Naive thymus-derived CD8-positive, alpha-beta T cell (primary cell): ENCODE measurements around the gene RIIAD1. TPM values are rescaled to one million over a fixed set of nuclear protein-coding genes. Genes with fewer than 3 reads are reported as not detected.
"Not testable (repeated sequence)": the region's sequence is repeated elsewhere in the genome, so short reads cannot be mapped to it uniquely, and the experiment has no call there.

ENCODE experiments used
- ATAC-seq, 2 donors: fragments of 150-1000 bp; cut with Tn5 transposase in 1 of 2; sonication (Bioruptor Pico), chemical (Tn5 transposase) in 1 of 2; 1 replicate in 1 of 2; 2 replicates in 1 of 2; pipeline ENCODE4 v1.10.0; 2021; ENCODE audit warnings: mild to moderate bottlenecking in 2 of 2, moderate library complexity in 2 of 2
- POLR2A ChIA-PET: fragments of 350-600 bp; sonication (Branson Sonifier 250); formaldehyde crosslinking; loops from one replicate; lab custom pipeline; 2021; ENCODE audit warnings: antibody characterized with exemption; lab: Charles Lee
- DNase-seq, 10 donors: peaks; one replicate each; pipeline versions ENCODE4 v3.0.0 to v3.0.0-alpha.2; 2020 to 2022
- H3K27ac Mint-ChIP-seq, 10 donors: one replicate each; pipeline ENCODE4 v1.8.0; 2020 to 2022; ENCODE audit warnings: mild to moderate bottlenecking in 10 of 10, mixed read lengths in 10 of 10, moderate library complexity in 4 of 10, inconsistent platforms in 1 of 10
- H3K27me3 Mint-ChIP-seq, 5 donors: one replicate each; pipeline ENCODE4 v1.8.0; 2021 to 2022; ENCODE audit warnings: mixed read lengths in 5 of 5
- H3K36me3 Mint-ChIP-seq, 3 donors: one replicate each; pipeline ENCODE4 v1.8.0; 2020 to 2022; ENCODE audit warnings: mixed read lengths in 3 of 3, mild to moderate bottlenecking in 2 of 3, inconsistent platforms in 1 of 3
- H3K4me1 Mint-ChIP-seq, 4 donors: one replicate each; pipeline ENCODE4 v1.8.0; 2021 to 2022; ENCODE audit warnings: mixed read lengths in 4 of 4
- H3K4me3 Mint-ChIP-seq, 10 donors: one replicate each; pipeline ENCODE4 v1.8.0; 2020 to 2022; ENCODE audit warnings: mild to moderate bottlenecking in 10 of 10, mixed read lengths in 10 of 10, moderate library complexity in 6 of 10, inconsistent platforms in 1 of 10
- H3K9me3 Mint-ChIP-seq, 9 donors: one replicate each; pipeline ENCODE4 v1.8.0; 2020 to 2022; ENCODE audit warnings: mixed read lengths in 9 of 9, mild to moderate bottlenecking in 3 of 9, inconsistent platforms in 1 of 9, moderate library complexity in 1 of 9
- polyA plus RNA-seq, 3 donors: library from polyadenylated mRNA; unstranded; fragments of 300-500 nt; fragmentation: Illumina TruSeq; gene quantifications; one replicate each; pipeline ENCODE4 v1.2.3, GENCODE V29; 2021
- total RNA-seq, 8 experiments: library from RNA in 2 of 8; stranded (reverse) in 2 of 8; gene quantifications; one replicate each; pipeline ENCODE4 v1.2.3 and lab custom pipeline; 2021 to 2026

Gene RIIAD1
- total and polyA plus RNA-seq, 5 experiments from 2014 or later, result not detected

DNA sequence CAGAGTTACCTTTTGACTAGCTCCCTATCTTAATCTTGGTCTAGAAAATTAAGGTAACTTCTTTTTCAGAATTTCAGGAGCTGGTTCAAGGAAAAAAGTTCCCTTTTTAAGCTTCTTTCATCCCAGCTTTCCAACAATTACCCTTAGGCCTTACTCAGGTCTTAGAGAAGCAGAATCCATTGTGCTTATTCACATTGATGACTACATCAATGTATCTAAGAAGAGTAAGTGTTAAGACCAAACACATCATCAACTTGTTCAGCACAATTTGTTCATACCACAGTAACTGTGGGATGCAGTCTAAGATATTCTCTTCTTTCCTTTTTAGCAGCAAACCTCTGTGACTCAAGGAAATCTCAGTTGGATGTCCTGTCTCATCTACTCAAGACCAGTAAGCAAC, 37.9 kb downstream of the RIIAD1 start:
- H3K27ac Mint-ChIP-seq, result no peak overlapping the region
- no peaks in the 10 kb centered on the region for H3K27me3 Mint-ChIP-seq
- peaks cover 0 to 57% (median 14%) of the 10 kb centered on the region in 3 donors for H3K36me3 Mint-ChIP-seq
- peaks cover 9 to 20% (median 18%) of the 10 kb centered on the region in 4 donors for H3K4me1 Mint-ChIP-seq
- no peaks in the 10 kb centered on the region for H3K9me3 Mint-ChIP-seq
- ATAC-seq (no peak), DNase-seq (no peak)
- H3K4me3 Mint-ChIP-seq, result no peak overlapping the region
- POLR2A ChIA-PET, result interaction anchor here (0.7 kb wide), 1 partner anchor 76 kb away, joined by 9 read pairs; no protein-coding TSS in a partner anchor

DNA sequence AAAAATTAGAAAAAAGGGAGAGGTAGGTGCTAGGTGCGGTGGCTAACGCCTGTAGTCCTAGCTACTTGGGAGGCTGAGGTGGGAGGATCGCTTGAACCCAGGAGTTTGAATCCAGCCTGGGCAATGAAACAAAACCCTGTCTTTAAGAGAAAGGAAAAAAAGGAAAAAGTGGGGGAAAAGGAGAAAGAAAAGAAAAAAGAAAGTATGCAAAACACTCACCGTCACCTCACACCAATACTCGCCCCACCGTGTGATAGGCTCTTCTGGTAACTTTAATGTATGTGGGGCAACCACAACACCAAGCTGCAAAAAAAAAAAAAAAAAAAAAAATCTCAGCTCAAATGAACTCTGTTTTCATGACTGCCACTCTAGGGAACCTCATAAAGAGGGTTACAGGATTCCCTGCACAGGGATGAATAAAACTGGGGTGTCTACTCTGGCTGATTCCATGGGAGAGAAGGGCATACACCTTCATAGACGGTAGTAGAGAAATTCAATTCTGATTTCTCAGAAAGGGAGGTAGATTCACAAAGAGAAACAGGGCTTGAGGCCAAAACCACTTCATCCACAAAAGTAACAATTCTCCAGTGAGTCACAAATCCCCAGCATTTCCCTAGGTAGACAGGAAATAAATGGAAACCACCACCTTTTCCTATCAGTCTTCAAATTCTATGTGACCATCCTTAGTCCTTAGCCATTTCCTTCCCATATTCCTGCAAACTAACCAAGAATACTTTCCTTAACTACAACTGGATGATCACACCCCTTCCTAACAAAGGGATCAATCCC, 39.5 kb downstream of the RIIAD1 start:
- POLR2A ChIA-PET, result no interaction called here
- no peaks in the 10 kb centered on the region for H3K9me3 Mint-ChIP-seq
- H3K4me1 Mint-ChIP-seq, result peaks cover 9 to 24% (median 21%) of the 10 kb centered on the region in 4 donors
- no peaks in the 10 kb centered on the region for H3K27me3 Mint-ChIP-seq
- no peak for DNase-seq
- peaks cover 0 to 57% (median 14%) of the 10 kb centered on the region in 3 donors for H3K36me3 Mint-ChIP-seq
- ATAC-seq, result no peak
- H3K27ac Mint-ChIP-seq, result peak overlapping the region in 7 of 10 donors; percentile 11 to 96 (median 67)
- peak overlapping the region in 6 of 10 donors; percentile 12 to 53 (median 23) for H3K4me3 Mint-ChIP-seq

DNA sequence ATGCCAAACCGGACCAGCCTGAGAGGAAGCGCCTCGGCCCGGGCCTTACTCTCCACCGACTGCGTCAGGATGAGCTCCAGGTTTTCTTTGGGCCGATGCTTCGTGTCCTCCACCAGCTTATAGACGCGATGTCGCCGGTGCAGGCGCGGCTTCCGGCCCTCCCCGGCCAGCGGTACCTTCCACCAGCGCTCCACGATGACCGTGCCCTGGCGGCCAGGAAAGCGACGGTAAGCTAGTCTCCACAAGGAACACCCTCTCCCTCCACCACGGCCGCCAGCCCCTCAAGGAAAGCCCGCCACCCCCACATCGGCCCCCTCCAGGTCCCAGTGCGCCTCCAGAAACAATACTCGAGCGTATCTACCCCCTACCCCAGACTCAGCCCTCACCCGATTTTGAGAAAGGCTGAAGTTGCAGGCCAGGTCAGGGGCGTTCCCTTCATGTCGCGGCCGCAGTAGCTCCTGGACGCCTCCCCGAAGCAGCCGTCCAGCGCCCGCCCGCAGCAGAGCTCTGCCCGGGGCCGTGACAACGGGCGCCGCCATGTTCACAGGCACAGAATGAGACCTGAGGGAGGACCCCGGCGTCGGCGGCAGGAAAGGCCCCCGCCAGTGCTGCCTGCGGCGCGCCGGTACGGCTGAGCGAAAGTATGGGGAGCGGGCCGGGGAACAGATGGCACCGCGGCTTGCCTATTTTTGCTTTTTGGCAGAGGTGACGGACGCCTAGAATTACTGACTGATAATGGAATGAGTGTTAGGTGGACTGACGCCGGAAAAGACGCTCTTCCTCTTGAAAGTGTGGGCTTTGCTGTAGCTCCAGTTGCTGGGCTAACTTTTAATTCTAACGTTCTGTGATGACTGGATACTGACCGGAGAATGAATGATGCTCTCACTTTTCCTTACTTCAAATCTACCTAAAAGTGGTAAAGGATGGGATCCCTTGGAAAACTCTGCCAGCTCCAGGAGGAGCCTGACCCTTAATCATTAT, 41.9 kb downstream of the RIIAD1 start, which contains the start of gene MRPL9:
Gene MRPL9, minus strand, starts transcription at position 556 of the 981 bp plus-strand sequence. Its CDS starts 17 bp downstream, at position 539.
- Mint-ChIP-seq H3K36me3 (peaks cover 0 to 42% (median 12%) of the 10 kb centered on the region in 3 donors), H3K4me1 (peaks cover 7 to 24% (median 21%) of the 10 kb centered on the region in 4 donors), H3K27ac (peak within 1 kb of the TSS; percentile 94 to 99 (median 96)), H3K27me3 (no peaks in the 10 kb centered on the region), H3K9me3 (no peaks in the 10 kb centered on the region), H3K4me3 (peak within 1 kb of the TSS; percentile 89 to 97 (median 94))
- peak; percentile 68 to 89 (median 82) for DNase-seq
- ATAC-seq, result peak; percentile 98 to 99
- POLR2A ChIA-PET, result interaction anchor here (0.6 to 1.9 kb wide), 13 partner anchors 8 to 502 kb away, joined by 3 to 23 read pairs (median 4); partner anchors contain the start of genes C2CD4D, RIIAD1, TDRKH and THEM4

DNA sequence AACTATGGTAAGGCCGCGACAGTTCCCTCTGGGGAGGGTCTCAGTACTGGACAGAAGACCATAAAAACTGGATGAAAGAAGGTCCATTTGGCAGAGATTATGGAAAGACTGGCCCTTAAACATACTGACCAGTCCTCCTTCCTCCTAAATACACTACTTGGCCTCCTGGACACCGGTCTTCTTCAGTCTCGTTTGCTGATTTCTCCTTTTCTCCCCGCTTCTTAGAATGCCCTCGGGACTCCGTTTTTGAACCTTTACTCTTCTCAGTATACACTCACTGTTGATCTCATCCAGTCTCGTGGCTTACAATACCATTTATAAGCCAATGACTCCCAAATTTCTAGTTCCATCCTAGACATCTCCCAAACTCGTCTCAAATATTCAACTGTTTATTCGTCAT, 42.7 kb downstream of the RIIAD1 start:
- no peaks in the 10 kb centered on the region for H3K9me3 Mint-ChIP-seq
- H3K4me1 Mint-ChIP-seq, result peaks cover 7 to 24% (median 21%) of the 10 kb centered on the region in 4 donors
- peaks cover 0 to 34% (median 12%) of the 10 kb centered on the region in 3 donors for H3K36me3 Mint-ChIP-seq
- ATAC-seq (no peak), DNase-seq (no peak)
- H3K4me3 Mint-ChIP-seq, result peak overlapping the region; percentile 89 to 97 (median 94)
- peak overlapping the region; percentile 94 to 99 (median 96) for H3K27ac Mint-ChIP-seq
- POLR2A ChIA-PET, result interaction anchor here (0.7 to 1.9 kb wide), 6 partner anchors 26 to 351 kb away, joined by 3 to 23 read pairs (median 6); partner anchors contain the start of genes C2CD4D, TDRKH and THEM4
- no peaks in the 10 kb centered on the region for H3K27me3 Mint-ChIP-seq

DNA sequence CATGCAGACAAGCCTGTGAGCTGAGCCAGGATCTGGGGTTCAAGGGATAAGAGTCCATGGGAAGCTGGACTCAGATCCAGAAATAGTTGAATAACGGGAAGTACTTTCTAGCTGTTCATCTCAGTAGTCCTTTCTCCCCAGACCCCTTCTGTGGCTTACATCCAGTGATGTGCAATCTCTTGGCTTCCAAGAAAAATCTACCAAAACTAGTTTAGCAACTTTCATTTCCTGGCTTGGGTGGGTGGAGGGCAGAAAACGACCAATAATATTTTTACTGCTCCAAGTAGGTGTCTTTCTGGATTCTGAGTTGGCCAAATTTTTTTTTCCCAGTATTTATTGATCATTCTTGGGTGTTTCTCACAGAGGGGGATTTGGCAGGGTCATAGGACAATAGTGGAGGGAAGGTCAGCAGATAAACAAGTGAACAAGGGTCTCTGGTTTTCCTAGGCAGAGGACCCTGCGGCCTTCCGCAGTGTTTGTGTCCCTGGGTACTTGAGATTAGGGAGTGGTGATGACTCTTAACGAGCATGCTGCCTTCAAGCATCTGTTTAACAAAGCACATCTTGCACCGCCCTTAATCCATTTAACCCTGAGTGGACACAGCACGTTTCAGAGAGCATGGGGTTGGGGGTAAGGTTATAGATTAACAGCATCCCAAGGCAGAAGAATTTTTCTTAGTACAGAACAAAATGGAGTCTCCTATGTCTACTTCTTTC, 47.2 kb downstream of the RIIAD1 start:
- H3K36me3 Mint-ChIP-seq, H3K27me3 Mint-ChIP-seq, DNase-seq, POLR2A ChIA-PET, H3K27ac Mint-ChIP-seq, H3K4me3 Mint-ChIP-seq, H3K9me3 Mint-ChIP-seq, ATAC-seq: not testable (repeated sequence)
- H3K4me1 Mint-ChIP-seq, result peaks cover 3 to 11% (median 10%) of the 10 kb centered on the region in 4 donors

DNA sequence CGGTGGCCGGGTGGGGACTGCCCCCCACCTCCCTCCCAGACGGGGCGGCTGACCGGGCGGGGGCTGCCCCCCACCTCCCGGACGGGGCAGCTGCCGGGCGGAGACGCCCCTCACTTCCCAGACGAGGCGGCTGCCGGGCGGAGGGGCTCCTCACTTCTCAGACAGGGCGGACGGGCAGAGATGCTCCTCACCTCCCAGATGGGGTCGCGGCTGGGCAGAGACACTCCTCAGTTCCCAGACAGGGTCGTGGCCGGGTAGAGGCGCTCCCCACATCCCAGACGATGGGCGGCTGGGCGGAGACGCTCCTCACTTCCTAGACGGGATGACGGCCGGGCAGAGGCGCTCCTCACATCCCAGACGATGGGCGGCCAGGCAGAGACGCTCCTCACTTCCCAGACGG, 47.9 kb downstream of the RIIAD1 start:
- peaks cover 0 to 14% (median 0%) of the 10 kb centered on the region in 3 donors for H3K36me3 Mint-ChIP-seq
- not testable (repeated sequence) for H3K27ac Mint-ChIP-seq, H3K27me3 Mint-ChIP-seq

DNA sequence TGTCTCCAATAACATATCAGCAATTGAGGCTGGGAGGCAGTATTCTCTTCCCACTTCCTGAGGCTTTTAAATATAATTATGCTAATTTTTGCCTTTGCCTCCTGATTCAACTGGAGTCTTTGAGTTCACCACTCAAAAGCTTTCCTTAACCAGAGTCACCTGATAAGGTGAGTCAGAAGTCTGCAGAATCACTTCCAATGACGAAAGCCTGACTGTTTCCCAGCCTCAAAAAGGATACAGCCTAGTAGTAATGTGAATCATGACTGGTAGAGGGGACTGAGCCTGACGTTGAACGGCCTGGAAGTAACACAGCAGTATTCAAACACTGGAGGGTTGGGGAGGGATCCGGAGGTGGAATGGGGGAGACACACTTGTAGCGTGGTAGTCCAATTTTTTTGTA, 52.4 kb downstream of the RIIAD1 start:
- H3K27ac Mint-ChIP-seq, result no peak overlapping the region
- ATAC-seq, result no peak
- H3K27me3 Mint-ChIP-seq, result no peaks in the 10 kb centered on the region
- no peak for DNase-seq
- POLR2A ChIA-PET, result no interaction called here
- H3K4me1 Mint-ChIP-seq, result no peaks in the 10 kb centered on the region
- no peaks in the 10 kb centered on the region for H3K9me3 Mint-ChIP-seq
- H3K4me3 Mint-ChIP-seq, result no peak overlapping the region
- H3K36me3 Mint-ChIP-seq, result peaks cover 4 to 55% (median 18%) of the 10 kb centered on the region in 3 donors

More for the DNA sequence above, 47.9 kb downstream of the RIIAD1 start:
- H3K4me3 Mint-ChIP-seq, H3K4me1 Mint-ChIP-seq, DNase-seq, POLR2A ChIA-PET, ATAC-seq, H3K9me3 Mint-ChIP-seq: not testable (repeated sequence)

DNA sequence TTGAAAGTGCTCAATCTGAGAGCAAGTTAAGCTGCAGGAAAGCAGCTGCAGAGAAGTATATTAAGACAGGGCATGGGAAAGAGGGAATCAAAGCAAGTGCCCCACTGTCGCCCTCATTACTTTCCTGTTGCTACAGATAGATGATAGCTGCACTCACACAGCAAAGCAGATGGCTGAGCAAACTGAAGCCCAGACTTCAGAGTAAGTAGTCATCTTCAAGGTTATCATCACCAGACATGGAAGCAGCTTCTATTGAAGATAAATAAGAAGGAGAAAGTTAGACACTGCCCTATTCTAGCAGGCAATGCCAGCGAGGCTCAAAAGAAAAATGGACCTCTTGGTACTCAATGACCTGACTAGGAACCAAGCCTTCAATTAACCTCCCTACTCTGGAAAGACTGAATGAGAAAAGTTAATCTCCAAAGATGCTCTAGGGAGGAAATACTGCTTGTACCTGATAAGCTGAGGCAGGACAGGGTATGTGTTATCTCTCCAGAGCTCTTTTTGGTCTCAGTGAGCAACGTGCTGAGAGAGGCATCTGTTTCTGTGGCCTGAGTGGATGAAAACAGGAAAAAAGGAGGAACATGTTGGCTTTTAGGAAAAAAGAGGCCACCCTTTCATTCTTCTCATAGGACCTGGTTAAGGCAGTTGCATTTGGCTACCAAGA, 53.1 kb downstream of the RIIAD1 start:
- Mint-ChIP-seq H3K27me3 (no peaks in the 10 kb centered on the region), H3K4me1 (no peaks in the 10 kb centered on the region), H3K9me3 (no peaks in the 10 kb centered on the region), H3K36me3 (peaks cover 10 to 61% (median 20%) of the 10 kb centered on the region in 3 donors), H3K27ac (no peak overlapping the region), H3K4me3 (no peak overlapping the region)
- POLR2A ChIA-PET, result no interaction called here
- DNase-seq (no peak), ATAC-seq (no peak)

DNA sequence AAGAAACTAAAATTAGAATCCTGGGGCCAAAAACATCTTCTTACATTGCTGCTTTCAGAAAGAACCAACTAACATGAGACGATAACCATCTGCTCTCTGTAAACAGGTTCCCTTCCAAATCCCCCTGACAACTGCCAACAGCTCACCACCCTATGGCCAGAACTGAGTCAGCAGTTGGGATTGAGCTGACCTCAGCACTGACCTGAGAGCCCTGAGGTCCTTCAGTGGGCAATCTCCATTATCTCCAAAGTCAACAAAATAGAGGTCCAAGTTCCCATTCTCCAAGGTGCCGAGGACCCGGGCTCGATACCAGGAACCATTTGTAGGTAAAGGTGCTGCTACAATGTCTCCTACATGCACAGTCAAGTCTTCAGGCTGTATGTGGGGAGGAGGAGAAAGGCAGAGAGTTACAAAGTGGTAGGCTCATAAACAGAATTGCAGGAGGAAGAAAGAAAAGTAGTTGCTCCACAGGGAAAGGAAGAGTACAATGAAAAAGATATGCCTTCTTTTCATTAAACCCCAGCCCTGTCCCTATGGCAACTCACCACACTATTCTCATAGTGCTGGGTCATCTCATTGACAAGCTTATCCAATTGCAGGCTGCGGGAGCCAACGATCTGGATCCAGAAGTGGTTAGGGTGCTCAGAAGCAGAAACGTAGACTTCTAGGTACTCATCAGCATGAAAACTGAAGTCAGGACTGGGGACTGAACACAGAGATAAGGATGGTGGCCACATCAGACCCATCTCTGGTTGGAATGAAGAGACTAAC, 54.8 kb downstream of the RIIAD1 start:
- POLR2A ChIA-PET, result no interaction called here
- Mint-ChIP-seq H3K27ac (no peak overlapping the region), H3K36me3 (peaks cover 10 to 74% (median 25%) of the 10 kb centered on the region in 3 donors), H3K4me1 (no peaks in the 10 kb centered on the region), H3K9me3 (no peaks in the 10 kb centered on the region), H3K27me3 (no peaks in the 10 kb centered on the region), H3K4me3 (no peak overlapping the region)
- no peak for DNase-seq
- no peak for ATAC-seq

DNA sequence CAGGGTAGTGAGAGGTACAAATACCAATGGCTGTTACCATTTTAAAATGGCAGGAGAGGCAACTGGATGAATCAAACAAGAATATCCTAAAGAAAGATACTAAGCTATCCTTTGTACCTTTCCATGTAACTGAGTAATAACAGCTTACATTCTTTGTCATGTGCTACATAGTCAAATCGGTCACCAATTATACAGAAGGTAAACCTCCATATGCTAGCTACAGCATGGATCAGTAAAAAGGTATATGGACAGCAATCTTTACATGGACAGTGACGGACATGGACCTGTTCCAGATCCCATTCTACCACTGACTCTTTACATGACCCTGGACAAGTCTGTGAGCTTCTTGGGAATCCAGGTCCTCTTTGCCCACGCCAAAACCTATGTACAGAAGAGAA, 55.3 kb downstream of the RIIAD1 start:
- no peak for DNase-seq
- POLR2A ChIA-PET, result no interaction called here
- Mint-ChIP-seq H3K4me1 (no peaks in the 10 kb centered on the region), H3K27me3 (no peaks in the 10 kb centered on the region), H3K36me3 (peaks cover 10 to 79% (median 30%) of the 10 kb centered on the region in 3 donors), H3K4me3 (no peak overlapping the region), H3K27ac (no peak overlapping the region), H3K9me3 (no peaks in the 10 kb centered on the region)
- ATAC-seq, result no peak

DNA sequence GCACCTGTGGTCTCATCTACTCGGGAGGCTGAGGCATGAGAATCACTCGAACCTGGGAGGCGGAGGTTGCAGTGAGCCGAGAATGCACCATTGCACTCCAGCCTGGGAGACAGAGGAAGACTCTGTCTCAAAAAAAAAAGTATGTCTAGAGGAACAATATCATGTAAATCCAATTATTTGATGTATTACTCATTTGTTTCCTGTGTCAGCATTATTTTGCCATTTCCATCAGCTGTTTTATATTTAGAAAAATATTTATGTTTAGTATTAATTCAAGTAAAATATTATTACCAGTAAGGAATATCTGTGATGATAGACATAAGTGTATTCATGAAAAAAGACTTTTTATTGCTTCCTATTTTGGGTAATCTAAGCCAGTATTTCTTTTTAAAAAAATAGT, 56.0 kb downstream of the RIIAD1 start:
- Mint-ChIP-seq H3K36me3 (peaks cover 10 to 84% (median 31%) of the 10 kb centered on the region in 3 donors), H3K9me3 (no peaks in the 10 kb centered on the region), H3K27ac (no peak overlapping the region), H3K4me1 (no peaks in the 10 kb centered on the region), H3K27me3 (no peaks in the 10 kb centered on the region), H3K4me3 (no peak overlapping the region)
- DNase-seq (no peak), ATAC-seq (no peak)
- POLR2A ChIA-PET, result no interaction called here
